Stomach (tissue), 9 donors: ENCODE measurements around the gene PHETA1. TPM values are rescaled to one million over a fixed set of nuclear protein-coding genes. Genes with fewer than 3 reads are reported as not detected.

Experiments
- DNase-seq, 2 donors: peaks; one replicate each; pipeline versions ENCODE4 v3.0.0 to v3.0.0-alpha.2; 2013 to 2019
- H3K27ac ChIP-seq, 5 donors: fragments of 200-600 bp in 4 of 5; sonication (generic) in 4 of 5; one replicate each; pipeline ENCODE4 v1.5.1; 2013 to 2019; ENCODE audit warnings: mild to moderate bottlenecking in 1 of 5, moderate library complexity in 1 of 5
- H3K27me3 ChIP-seq, 3 donors: fragments of 200-600 bp; sonication (generic); one replicate each; pipeline ENCODE4 v1.5.1; 2017 to 2019; ENCODE audit warnings: mixed run types in 1 of 3
- H3K36me3 ChIP-seq, 4 donors: fragments of 200-600 bp; sonication (generic); 1 replicate in 3 of 4; 2 replicates in 1 of 4; pipeline ENCODE4 v1.5.1; 2016 to 2019
- H3K4me1 ChIP-seq, 4 donors: fragments of 200-600 bp; sonication (generic); one replicate each; pipeline ENCODE4 v1.5.1; 2016 to 2019
- H3K4me3 ChIP-seq, 4 donors: fragments of 200-600 bp; sonication (generic) in 3 of 4; one replicate each; pipeline ENCODE4 v1.5.1; 2016 to 2019; ENCODE audit warnings: mild to moderate bottlenecking in 1 of 4
- H3K9me3 ChIP-seq, 4 donors: fragments of 200-600 bp; sonication (generic); one replicate each; pipeline ENCODE4 v1.5.1; 2016 to 2019
- CTCF ChIP-seq, 7 experiments: fragments of 450-650 bp in 4 of 7; fragments of 200-600 bp in 3 of 7; sonication (generic) in 3 of 7; IDR thresholded peaks; one replicate each; pipeline ENCODE4 v1.5.1; 2016 to 2019; ENCODE audit warnings: antibody characterized with exemption in 7 of 7, control low read depth in 2 of 7, mild to moderate bottlenecking in 1 of 7
- EP300 ChIP-seq: sonication (generic); formaldehyde crosslinking; IDR thresholded peaks from one replicate; pipeline ENCODE4 v1.6.1; 2017; ENCODE audit warnings: antibody characterized with exemption
- POLR2A ChIP-seq, 4 donors: fragments of 450-650 bp; IDR thresholded peaks; one replicate each; pipeline ENCODE4 v1.6.1; 2016; ENCODE audit warnings: antibody characterized with exemption in 4 of 4, control low read depth in 2 of 4, mild to moderate bottlenecking in 1 of 4, moderate library complexity in 1 of 4
- POLR2AphosphoS5 ChIP-seq, 3 donors: sonication (generic); formaldehyde crosslinking; IDR thresholded peaks; one replicate each; pipeline ENCODE4 v1.6.1; 2016; ENCODE audit warnings: antibody characterized with exemption in 3 of 3
- WGBS, 5 donors: extraction: QIAGEN DNeasy Blood & Tissue Kit in 3 of 5; methylation state at CpG; one replicate each; pipeline versions ENCODE4 v1.1.5 to v1.1.7; 2013 to 2018; 5-methylcytosine and 5-hydroxymethylcytosine counted together
- intact Hi-C: fragments of 100-400 bp; cut with DNase I; formaldehyde crosslinking; loops from one replicate; pipeline ENCODE4 v1.15.1; 2023; ENCODE audit warnings: low total_unique reads
- polyA plus RNA-seq, 3 donors: library from polyadenylated mRNA; stranded (reverse); fragments of 200-250 nt; gene quantifications; one replicate each; pipeline ENCODE4 v1.2.3, GENCODE V29; 2013
- total RNA-seq, 5 donors: library from RNA; depleted of rRNA; stranded (reverse); fragments of >200 nt; gene quantifications; one replicate each; pipeline versions ENCODE4 v1.1.0 to v1.2.3, GENCODE V29; 2014 to 2016
- donor health status: healthy with polysubstance abuse.
- donor health status: Bipolar disorder and iron deficiency.
- donor health status: healthy.

PHETA1 gene
- total and polyA plus RNA-seq, 8 donors: 7.0 to 59.3 (median 17.7) TPM

- H3K27me3 ChIP-seq: no peaks in the 10 kb centered on the region
- no peak overlapping the region for H3K27ac ChIP-seq
- no peaks in the 10 kb centered on the region for H3K36me3 ChIP-seq
- no peak for DNase-seq
- no peak for TF ChIP-seq POLR2A (IDR thresholded peaks at IDR 0.05)
- no peak for TF ChIP-seq EP300
- no peak for TF ChIP-seq CTCF (IDR thresholded peaks at IDR 0.05)
- TF ChIP-seq POLR2AphosphoS5 (IDR thresholded peaks at IDR 0.05): no peak
- 87 to 93% (median 92%) methylated on average over 11 of the region's 11 CpGs for WGBS, 5 donors
- intact Hi-C loops: no loop called here
- no peaks in the 10 kb centered on the region for H3K4me1 ChIP-seq
- H3K9me3 ChIP-seq: peaks cover 6 to 19% (median 13%) of the 10 kb centered on the region in 4 donors
- no peak overlapping the region for H3K4me3 ChIP-seq
Observed at GRCh38 chr12:111349101-111349747, 19.7 kb downstream of the PHETA1 start.

- Histone ChIP-seq H3K4me1 (no peaks in the 10 kb centered on the region), H3K4me3 (no peak overlapping the region), H3K36me3 (no peaks in the 10 kb centered on the region), H3K27me3 (no peaks in the 10 kb centered on the region), H3K9me3 (peaks cover 6 to 19% (median 14%) of the 10 kb centered on the region in 4 donors), H3K27ac (no peak overlapping the region)
- no peak for DNase-seq
- TF ChIP-seq CTCF (IDR thresholded peaks at IDR 0.05) (no peak), POLR2AphosphoS5 (IDR thresholded peaks at IDR 0.05) (no peak)
- WGBS, 5 donors: 94 to 97% (median 97%) methylated on average over 14 to 18 of the region's 18 CpGs
- intact Hi-C loops: no loop called here
Observed at GRCh38 chr12:111347891-111348644, 20.8 kb downstream of the PHETA1 start.

- TF ChIP-seq POLR2A (IDR thresholded peaks at IDR 0.05): no peak
- no peak for TF ChIP-seq EP300
- TF ChIP-seq POLR2AphosphoS5 (IDR thresholded peaks at IDR 0.05): no peak
- no peak for TF ChIP-seq CTCF (IDR thresholded peaks at IDR 0.05)
- 77 to 91% (median 82%) methylated on average over 4 of the region's 4 CpGs for WGBS, 5 donors
- Histone ChIP-seq H3K27ac (no peak overlapping the region), H3K4me1 (peaks cover 0 to 11% (median 1%) of the 10 kb centered on the region in 4 donors), H3K9me3 (peaks cover 6 to 19% (median 14%) of the 10 kb centered on the region in 4 donors), H3K27me3 (no peaks in the 10 kb centered on the region), H3K4me3 (no peak overlapping the region), H3K36me3 (no peaks in the 10 kb centered on the region)
- DNase-seq: no peak
- intact Hi-C loops: no loop called here
Observed at GRCh38 chr12:111344254-111344875, 24.5 kb downstream of the PHETA1 start.

GRCh38 chr12:111343181-111343580 lies 25.7 kb downstream of the PHETA1 start:
- WGBS, 5 donors: 70 to 97% (median 80%) methylated on average over 1 of the region's 1 CpG
- no peak for DNase-seq

More at GRCh38 chr12:111343181-111343580, 25.7 kb downstream of the PHETA1 start:
- TF ChIP-seq CTCF (IDR thresholded peaks at IDR 0.05) (no peak), POLR2A (IDR thresholded peaks at IDR 0.05) (no peak), POLR2AphosphoS5 (IDR thresholded peaks at IDR 0.05) (no peak), EP300 (no peak)
- no peaks in the 10 kb centered on the region for H3K36me3 ChIP-seq
- no peak overlapping the region for H3K27ac ChIP-seq
- peaks cover 2 to 9% (median 7%) of the 10 kb centered on the region in 4 donors for H3K9me3 ChIP-seq
- H3K4me1 ChIP-seq: peaks cover 0 to 11% (median 3%) of the 10 kb centered on the region in 4 donors
- intact Hi-C loops: no loop called here
- H3K4me3 ChIP-seq: no peak overlapping the region
- H3K27me3 ChIP-seq: no peaks in the 10 kb centered on the region
